Measurements from ENCODE around the gene LRRC4C. TPM values are rescaled to one million over a fixed set of nuclear protein-coding genes. Genes with fewer than 3 reads are reported as not detected.

LRRC4C gene
- total RNA-seq, 2 donors from 2014 or later, result 1.3 TPM; not detected in 1

- Histone ChIP-seq H3K27ac (no peak overlapping the region), H3K27me3 (no peaks in the 10 kb centered on the region), H3K4me3 (no peak overlapping the region), H3K36me3 (replicated peaks in 1 of 2; ENCODE audit: insufficient read depth in 1 of 2, low read depth in 2 of 2) (no peaks in the 10 kb centered on the region), H3K4me1 (no peaks in the 10 kb centered on the region), H3K9me3 (no peaks in the 10 kb centered on the region)
- TF ChIP-seq POLR2A (IDR thresholded peaks at IDR 0.05), result no peak
- no peak for TF ChIP-seq CTCF (IDR thresholded peaks at IDR 0.05)
- 71 to 72% methylated on average over 7 of the region's 7 CpGs for WGBS, 2 donors
- ATAC-seq (no peak), DNase-seq (no peak)
- intact Hi-C loops (cut with DNase I), result no loop called here
Observed at GRCh38 chr11:40683010-40683409, 776.4 kb downstream of the LRRC4C start.

- no peak for ATAC-seq
- DNase-seq, result no peak
- intact Hi-C loops (cut with DNase I), result no loop called here
- Histone ChIP-seq H3K36me3 (replicated peaks in 1 of 2; ENCODE audit: insufficient read depth in 1 of 2, low read depth in 2 of 2) (no peaks in the 10 kb centered on the region), H3K27me3 (no peaks in the 10 kb centered on the region), H3K4me3 (no peak overlapping the region), H3K27ac (no peak overlapping the region), H3K4me1 (no peaks in the 10 kb centered on the region), H3K9me3 (no peaks in the 10 kb centered on the region)
- 34 to 50% methylated on average over 3 of the region's 3 CpGs for WGBS, 2 donors
- no peak for TF ChIP-seq POLR2A (IDR thresholded peaks at IDR 0.05)
- TF ChIP-seq CTCF (IDR thresholded peaks at IDR 0.05), result no peak
Observed at GRCh38 chr11:40679276-40679675, 780.2 kb downstream of the LRRC4C start.

- H3K9me3 ChIP-seq, result no peaks in the 10 kb centered on the region
- intact Hi-C loops (cut with DNase I), result no loop called here
- no peak overlapping the region for H3K27ac ChIP-seq
- no peaks in the 10 kb centered on the region for H3K36me3 ChIP-seq (replicated peaks in 1 of 2; ENCODE audit: insufficient read depth in 1 of 2, low read depth in 2 of 2)
- ATAC-seq (no peak), DNase-seq (no peak)
- 60 to 82% methylated on average over 2 of the region's 2 CpGs for WGBS, 2 donors
- no peaks in the 10 kb centered on the region for H3K4me1 ChIP-seq
- TF ChIP-seq POLR2A (IDR thresholded peaks at IDR 0.05) (no peak), CTCF (IDR thresholded peaks at IDR 0.05) (no peak)
- no peak overlapping the region for H3K4me3 ChIP-seq
- no peaks in the 10 kb centered on the region for H3K27me3 ChIP-seq
Observed at GRCh38 chr11:40647295-40647694, 812.2 kb downstream of the LRRC4C start.

- DNase-seq, result no peak
- Histone ChIP-seq H3K4me1 (no peaks in the 10 kb centered on the region), H3K27ac (no peak overlapping the region), H3K36me3 (replicated peaks in 1 of 2; ENCODE audit: insufficient read depth in 1 of 2, low read depth in 2 of 2) (no peaks in the 10 kb centered on the region), H3K9me3 (no peaks in the 10 kb centered on the region), H3K4me3 (no peak overlapping the region), H3K27me3 (no peaks in the 10 kb centered on the region)
- ATAC-seq, result no peak
- 42 to 44% methylated on average over 1 of the region's 1 CpG for WGBS, 2 donors
- TF ChIP-seq CTCF (IDR thresholded peaks at IDR 0.05), result no peak
- no peak for TF ChIP-seq POLR2A (IDR thresholded peaks at IDR 0.05)
- intact Hi-C loops (cut with DNase I), result no loop called here
Observed at GRCh38 chr11:40642284-40642683, 817.2 kb downstream of the LRRC4C start.

- TF ChIP-seq POLR2A (IDR thresholded peaks at IDR 0.05) (no peak), CTCF (IDR thresholded peaks at IDR 0.05) (no peak)
- intact Hi-C loops (cut with DNase I), result no loop called here
- Histone ChIP-seq H3K36me3 (replicated peaks in 1 of 2; ENCODE audit: insufficient read depth in 1 of 2, low read depth in 2 of 2) (no peaks in the 10 kb centered on the region), H3K9me3 (no peaks in the 10 kb centered on the region), H3K4me3 (no peak overlapping the region), H3K4me1 (no peaks in the 10 kb centered on the region), H3K27me3 (no peaks in the 10 kb centered on the region), H3K27ac (no peak overlapping the region)
- ATAC-seq (no peak), DNase-seq (no peak)
- 44 to 57% methylated on average over 3 of the region's 3 CpGs for WGBS, 2 donors
Observed at GRCh38 chr11:40619654-40620053, 839.8 kb downstream of the LRRC4C start.
